ENCODE measurements around the gene WFIKKN1. TPM values are rescaled to one million over a fixed set of nuclear protein-coding genes. Genes with fewer than 3 reads are reported as not detected.

Gene WFIKKN1
- total RNA-seq, 1 donor from 2014 or later = 1.5 TPM

DNA sequence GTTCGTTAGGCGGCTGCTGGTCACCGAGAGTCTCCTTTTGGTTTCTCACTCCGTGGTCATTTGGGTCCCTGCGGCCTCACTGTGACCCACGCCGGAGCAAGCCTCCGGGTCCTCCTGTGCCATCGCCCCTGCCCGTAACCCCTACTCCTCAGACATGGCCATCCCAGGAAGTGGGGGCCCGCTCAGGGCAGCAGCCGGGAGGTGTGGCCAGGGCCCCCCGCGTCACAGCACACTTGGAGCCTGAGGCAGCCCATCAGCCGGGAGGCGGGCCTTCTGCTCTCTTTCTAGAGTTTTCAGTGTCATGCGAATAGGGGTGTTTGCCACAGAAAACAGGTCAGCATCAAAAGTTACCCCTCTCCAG lies 7.9 kb upstream of the WFIKKN1 start:
- no peaks in the 10 kb centered on the region for H3K9me3 ChIP-seq
- intact Hi-C loops (cut with DNase I) = no loop called here
- peaks cover 13% of the 10 kb centered on the region for H3K4me1 ChIP-seq
- TF ChIP-seq, protein P1, sequence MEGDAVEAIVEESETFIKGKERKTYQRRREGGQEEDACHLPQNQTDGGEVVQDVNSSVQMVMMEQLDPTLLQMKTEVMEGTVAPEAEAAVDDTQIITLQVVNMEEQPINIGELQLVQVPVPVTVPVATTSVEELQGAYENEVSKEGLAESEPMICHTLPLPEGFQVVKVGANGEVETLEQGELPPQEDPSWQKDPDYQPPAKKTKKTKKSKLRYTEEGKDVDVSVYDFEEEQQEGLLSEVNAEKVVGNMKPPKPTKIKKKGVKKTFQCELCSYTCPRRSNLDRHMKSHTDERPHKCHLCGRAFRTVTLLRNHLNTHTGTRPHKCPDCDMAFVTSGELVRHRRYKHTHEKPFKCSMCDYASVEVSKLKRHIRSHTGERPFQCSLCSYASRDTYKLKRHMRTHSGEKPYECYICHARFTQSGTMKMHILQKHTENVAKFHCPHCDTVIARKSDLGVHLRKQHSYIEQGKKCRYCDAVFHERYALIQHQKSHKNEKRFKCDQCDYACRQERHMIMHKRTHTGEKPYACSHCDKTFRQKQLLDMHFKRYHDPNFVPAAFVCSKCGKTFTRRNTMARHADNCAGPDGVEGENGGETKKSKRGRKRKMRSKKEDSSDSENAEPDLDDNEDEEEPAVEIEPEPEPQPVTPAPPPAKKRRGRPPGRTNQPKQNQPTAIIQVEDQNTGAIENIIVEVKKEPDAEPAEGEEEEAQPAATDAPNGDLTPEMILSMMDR (IDR thresholded peaks at IDR 0.05) = no peak
- no peak overlapping the region for H3K27ac ChIP-seq
- DNase-seq (no peak), ATAC-seq (no peak)
- H3K4me3 ChIP-seq = no peak overlapping the region
- peaks cover 11% of the 10 kb centered on the region for H3K36me3 ChIP-seq
- no peaks in the 10 kb centered on the region for H3K27me3 ChIP-seq

- no peak for ATAC-seq
- intact Hi-C loops (cut with DNase I) = no loop called here
- no peak for DNase-seq
- Histone ChIP-seq H3K27me3 (no peaks in the 10 kb centered on the region), H3K27ac (no peak overlapping the region), H3K4me1 (peaks cover 13% of the 10 kb centered on the region), H3K4me3 (no peak overlapping the region), H3K36me3 (peaks cover 20% of the 10 kb centered on the region), H3K9me3 (no peaks in the 10 kb centered on the region)
- TF ChIP-seq, protein P1 (IDR thresholded peaks at IDR 0.05) = no peak
Observed at GRCh38 chr16:624526-625070, 6.2 kb upstream of the WFIKKN1 start.

GRCh38 chr16:625117-625976 lies 5.4 kb upstream of the WFIKKN1 start:
- TF ChIP-seq, protein P1 (IDR thresholded peaks at IDR 0.05) = no peak
- ATAC-seq = no peak
- Histone ChIP-seq H3K4me1 (peaks cover 19% of the 10 kb centered on the region), H3K36me3 (peaks cover 20% of the 10 kb centered on the region), H3K27me3 (no peaks in the 10 kb centered on the region), H3K9me3 (no peaks in the 10 kb centered on the region), H3K27ac (no peak overlapping the region), H3K4me3 (no peak overlapping the region)
- intact Hi-C loops (cut with DNase I) = no loop called here
- DNase-seq = no peak

- TF ChIP-seq, protein P1 (IDR thresholded peaks at IDR 0.05) = no peak
- peaks cover 20% of the 10 kb centered on the region for H3K36me3 ChIP-seq
- ATAC-seq (no peak), DNase-seq (no peak)
- intact Hi-C loops (cut with DNase I) = no loop called here
- no peak overlapping the region for H3K27ac ChIP-seq
- H3K27me3 ChIP-seq = no peaks in the 10 kb centered on the region
- no peaks in the 10 kb centered on the region for H3K9me3 ChIP-seq
- no peak overlapping the region for H3K4me3 ChIP-seq
- H3K4me1 ChIP-seq = peaks cover 27% of the 10 kb centered on the region
Observed at GRCh38 chr16:625977-626765, 4.6 kb upstream of the WFIKKN1 start.

DNA sequence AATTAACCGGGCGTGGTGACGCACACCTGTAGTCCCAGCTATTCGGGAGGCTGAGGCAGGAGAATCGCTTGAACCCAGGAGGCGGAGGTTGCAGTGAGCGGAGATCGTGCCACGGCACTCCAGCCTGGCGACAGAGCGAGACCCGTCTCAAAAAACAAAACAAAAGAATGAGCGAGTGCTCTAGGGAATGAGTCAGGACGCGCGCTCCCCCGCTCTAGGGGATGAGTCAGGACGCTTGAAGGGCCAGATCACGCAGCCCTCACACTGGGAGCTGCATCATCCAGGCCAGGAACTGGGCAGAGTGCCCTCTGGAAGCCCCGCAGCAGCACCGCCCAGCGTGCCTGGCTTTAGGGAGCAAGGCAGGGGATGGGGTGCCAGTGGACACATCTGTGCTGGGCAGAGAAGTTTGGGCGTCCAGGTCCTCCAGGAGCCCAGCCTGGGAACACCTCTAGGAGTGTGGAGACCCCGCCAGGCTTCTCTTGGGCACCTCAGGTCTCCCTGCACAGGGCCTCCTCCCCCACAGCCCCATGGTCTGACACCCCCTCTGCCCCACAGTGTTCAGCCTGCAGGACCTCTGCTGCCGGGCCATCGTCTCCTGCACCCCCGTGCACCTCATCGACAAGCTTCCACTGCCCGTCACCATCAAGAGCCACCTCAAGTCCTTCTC lies 3.9 kb upstream of the WFIKKN1 start:
- intact Hi-C loops (cut with DNase I) = no loop called here
- Histone ChIP-seq H3K9me3 (no peaks in the 10 kb centered on the region), H3K27me3 (no peaks in the 10 kb centered on the region), H3K27ac (no peak overlapping the region), H3K4me1 (peaks cover 22% of the 10 kb centered on the region), H3K36me3 (peaks cover 20% of the 10 kb centered on the region), H3K4me3 (no peak overlapping the region)
- TF ChIP-seq, protein P1 (IDR thresholded peaks at IDR 0.05) = no peak
- ATAC-seq (no peak), DNase-seq (no peak)
